GM21825 (cell line): ENCODE results near the gene MTERF2.
A peak's percentile ranks its signal among the peaks of the same experiment; 100 is the strongest.

Experiments
- ATAC-seq: cut with Tn5 transposase; IDR thresholded peaks from one replicate; pipeline ENCODE4 v1.9.1; 2021; ENCODE audit warnings: mild to moderate bottlenecking, moderate library complexity; ENCODE audit not compliant: unreplicated experiment

Gene MTERF2

DNA sequence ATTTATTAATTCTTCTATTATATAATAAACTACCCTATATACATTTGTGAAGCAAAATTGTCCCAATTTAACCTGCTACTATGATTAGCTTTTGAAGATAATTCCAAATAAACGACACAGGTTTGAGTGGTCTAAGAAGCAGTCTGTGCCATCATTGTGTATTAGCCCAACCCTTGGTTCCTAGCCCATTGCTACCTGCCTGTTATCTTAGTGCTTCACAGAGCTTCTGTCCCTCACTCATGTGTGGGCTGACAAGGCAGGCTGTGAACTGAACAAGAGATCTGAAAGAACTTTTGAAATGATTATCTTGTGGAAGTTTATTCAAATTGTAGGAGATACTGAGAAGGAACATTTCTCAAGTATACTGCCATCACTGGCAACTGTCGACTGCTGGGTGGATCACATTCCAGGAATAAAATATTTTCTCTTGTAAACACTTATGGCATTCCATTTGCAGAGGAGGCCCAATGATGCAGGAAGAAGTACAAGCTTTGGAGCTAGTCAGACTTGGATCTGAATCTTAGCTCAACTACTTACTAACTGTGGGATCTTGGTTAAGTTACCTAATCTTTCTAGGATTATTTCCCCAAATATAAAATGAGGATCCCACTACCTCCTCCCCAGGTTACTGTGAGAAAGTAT is 7.8 kb upstream of the MTERF2 start:
- no peak for ATAC-seq

DNA sequence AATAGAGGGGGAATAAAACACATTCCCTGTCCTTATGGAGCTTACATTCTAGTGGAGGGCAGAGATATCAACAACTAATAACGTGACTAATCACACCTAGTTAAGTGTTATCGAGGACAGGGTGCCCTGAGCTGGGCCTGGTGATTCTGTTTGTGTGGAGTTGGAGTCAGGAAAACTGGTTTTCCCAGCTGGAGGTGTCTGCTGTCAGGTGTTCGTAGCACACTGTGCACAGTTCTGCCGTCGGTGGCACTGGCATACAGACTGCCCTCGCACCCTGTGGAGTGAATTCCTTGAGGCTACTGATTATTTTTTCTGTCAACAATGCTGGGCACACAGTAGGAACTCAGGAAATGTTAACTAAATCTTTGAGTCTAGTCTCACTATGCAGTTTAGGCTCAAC is 900 bp upstream of the MTERF2 start:
- ATAC-seq: no peak

DNA sequence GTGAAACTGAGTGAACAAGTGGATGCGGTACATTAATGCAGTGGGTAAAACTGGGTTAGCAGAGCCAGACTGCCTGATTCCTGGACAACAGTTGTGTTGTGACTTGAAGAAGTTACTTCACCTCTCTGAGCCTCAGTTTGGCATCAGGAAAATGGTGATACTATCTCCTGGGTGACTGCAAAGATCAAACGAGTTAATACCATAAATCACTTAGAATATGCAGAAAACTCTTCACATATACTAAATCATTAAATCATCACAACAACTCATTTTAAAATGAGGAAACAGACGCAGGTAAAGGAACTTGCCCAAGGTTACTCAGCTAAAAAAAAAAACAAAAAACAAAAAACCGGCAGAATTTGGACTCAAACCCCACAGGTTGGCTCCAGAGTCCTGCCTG is 811 bp downstream of the MTERF2 start:
- no peak for ATAC-seq

DNA sequence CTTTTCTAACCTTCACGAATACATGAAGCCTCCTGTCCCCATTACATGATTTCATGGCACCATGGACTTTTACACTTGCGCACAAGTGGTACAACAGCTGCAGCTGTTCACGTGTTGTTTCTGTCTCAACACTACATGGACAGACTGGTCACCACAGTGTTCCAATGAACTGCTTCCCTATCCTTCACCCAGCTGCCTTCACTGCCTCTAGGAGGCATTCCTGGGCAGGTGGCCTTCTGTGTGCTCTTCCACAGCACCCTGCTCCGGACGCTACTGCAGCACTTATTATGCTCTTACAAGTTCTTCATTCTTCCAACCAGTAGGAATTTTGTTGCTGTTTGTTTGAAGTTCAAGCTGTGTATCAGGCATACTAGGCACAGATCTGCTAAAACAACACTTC is 1.5 kb downstream of the MTERF2 start:
- no peak for ATAC-seq

DNA sequence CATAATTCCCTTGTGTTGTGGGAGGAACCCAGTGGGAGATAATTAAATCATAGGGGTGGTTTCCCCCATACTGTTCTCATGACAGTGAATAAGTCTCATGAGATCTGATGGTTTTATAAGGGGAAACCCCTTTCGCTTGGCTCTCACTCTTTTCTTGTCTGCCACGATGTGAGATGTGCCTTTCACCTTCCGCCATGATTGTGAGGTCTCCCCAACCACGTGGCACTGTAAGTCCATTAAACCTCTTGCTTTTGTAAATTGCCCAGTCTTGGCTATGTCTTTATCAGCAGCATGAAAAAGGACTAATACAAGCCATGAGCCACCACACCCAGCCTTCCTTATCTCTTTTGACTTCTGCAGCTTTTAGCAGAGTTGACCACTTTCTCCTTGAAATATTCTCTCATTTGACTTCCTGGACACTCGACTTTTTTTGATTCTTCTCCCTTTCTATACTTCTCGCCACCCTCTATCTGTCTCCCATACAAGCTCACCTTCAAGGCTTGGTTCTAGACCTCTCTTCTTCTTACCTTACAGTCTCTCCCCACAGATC is 2.3 kb downstream of the MTERF2 start:
- no peak for ATAC-seq

DNA sequence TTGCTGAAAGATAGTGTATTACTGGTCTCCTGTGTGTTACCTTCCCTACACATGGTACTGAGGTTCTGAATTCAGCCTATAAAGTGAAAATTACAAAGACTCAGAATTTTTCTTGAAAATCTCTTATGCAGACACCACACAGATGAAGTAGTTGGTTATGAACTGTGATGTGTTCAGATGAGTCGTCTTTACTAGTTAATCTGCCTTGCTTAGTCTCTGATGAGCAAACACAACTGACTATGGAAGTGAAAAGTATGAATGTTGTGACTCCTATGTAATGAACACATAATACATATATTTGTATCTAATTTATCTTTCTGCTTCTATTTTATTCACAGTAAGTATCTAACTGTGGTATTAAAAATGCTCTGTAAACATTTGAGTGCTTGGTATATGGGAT is 4.7 kb downstream of the MTERF2 start:
- no peak for ATAC-seq

DNA sequence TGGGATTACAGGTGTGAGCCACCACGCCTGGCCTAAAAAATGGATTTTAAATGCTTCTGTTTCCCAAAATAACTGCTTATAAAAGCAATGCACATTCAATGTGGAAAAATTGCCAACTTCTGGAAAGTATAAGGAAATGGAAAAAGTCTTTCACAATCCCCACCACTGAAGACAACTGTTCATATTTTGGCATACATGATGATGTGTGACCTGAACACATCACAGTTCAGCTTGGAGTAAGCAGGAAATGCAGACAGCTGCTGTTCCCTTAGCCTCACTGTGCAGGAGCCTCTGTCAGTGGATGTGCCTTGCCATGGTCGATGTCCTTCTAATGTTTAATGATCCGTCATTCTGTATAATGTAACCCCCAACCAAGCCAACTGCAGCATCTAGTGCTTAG is 5.2 kb downstream of the MTERF2 start:
- ATAC-seq: no peak

DNA sequence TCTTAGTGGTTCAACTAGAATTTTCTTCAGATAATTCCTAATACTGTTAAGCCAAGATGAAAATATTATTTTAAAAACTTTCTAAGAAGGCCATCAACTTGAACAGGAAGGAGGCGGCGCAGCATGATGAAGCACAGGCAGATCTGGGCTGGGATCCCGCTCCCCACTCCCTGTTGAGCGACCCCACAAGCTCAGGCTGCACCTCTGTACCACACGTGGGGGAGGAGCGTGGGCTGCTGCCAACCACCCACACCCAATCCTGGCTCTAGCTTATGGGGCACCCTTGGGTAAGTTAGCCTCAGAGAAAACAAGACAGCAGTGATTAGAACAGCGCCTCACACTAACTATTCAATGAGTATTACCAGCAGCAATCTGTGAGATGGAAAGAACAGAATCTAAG is 6.0 kb downstream of the MTERF2 start:
- ATAC-seq: no peak

DNA sequence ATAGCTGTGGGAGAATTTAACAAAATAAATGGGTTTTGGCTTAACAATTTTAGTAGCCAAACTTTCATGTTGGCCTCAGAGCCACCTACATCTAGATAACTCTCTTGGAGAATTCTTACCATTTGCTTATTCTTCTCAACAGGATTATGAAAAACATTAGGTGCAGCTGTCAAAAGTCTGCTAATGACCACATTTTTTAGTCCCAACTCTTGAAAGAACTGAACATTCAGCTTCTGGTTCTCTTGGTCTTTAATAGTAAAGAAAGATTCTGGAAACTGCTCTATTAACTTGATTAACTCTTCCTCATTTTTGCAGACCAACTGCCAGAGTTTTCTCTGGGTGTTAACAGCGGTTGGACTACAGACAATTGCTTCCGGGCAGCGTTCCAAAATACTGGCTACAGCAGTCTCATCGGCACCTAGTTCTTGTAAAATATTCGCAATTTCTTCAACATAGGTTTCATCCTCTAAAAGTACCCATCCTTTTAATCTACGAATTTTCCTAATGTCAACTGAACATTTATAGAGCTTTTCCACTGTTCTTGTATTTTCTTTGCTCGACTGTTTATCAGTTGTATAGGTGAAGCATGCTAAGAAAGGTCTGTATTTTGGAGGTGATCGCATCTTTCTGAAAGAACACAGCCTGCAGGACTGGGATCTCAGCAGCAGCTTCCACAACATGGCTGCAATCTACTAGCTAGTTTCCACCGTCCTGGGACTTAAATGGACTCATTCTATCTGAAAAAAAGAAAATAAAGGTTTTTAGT is 8.7 kb downstream of the MTERF2 start:
- no peak for ATAC-seq

DNA sequence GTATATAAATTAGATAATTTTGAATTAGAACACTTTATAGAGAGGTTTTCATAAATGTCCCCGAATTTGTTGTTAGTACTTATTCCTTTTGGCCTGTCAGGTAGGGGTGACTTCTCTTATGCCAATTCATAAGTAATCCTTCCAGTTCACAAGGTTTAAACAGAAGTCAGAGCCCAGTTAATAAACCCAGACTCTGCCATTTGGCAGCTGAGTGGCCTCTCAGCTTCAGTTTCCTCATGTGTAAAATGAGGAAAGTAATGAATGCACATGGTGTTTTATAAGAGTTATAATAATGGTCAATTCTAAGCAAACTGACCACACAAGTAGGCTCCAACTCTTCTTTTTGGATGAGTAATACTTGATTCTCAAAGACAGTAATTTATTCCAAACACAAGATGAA is 10.3 kb downstream of the MTERF2 start:
- ATAC-seq: no peak

DNA sequence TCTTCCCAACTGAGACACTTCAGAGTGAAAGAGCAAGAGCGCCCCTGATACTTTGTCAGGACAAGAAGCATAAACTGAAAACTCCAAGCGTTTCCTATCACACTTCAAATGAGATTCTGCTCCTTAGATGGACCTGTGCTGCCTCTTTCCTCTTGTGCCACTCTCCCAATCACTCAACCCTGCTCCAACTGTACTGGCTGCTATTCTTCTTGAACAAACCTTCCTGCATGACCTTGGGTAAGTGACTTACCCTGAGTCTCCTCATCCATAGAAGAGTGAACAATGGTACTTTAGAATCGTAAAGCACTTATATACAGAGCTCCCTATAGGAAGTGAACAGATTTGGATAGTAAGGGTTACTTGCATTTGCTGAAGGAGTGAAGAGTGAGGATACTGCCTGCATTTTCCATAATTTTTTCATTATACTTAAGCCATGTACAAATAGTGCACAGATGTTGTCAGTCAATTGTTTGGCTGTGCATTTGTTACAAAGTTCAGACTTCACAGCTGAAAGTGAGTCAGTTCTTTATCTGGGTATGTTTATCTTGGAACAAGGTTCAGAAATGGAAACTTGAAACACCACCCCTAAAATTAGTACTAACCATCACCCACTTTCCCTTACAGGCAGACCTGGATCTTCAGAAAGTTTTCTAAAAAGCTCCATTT is 10.8 kb downstream of the MTERF2 start:
- no peak for ATAC-seq

DNA sequence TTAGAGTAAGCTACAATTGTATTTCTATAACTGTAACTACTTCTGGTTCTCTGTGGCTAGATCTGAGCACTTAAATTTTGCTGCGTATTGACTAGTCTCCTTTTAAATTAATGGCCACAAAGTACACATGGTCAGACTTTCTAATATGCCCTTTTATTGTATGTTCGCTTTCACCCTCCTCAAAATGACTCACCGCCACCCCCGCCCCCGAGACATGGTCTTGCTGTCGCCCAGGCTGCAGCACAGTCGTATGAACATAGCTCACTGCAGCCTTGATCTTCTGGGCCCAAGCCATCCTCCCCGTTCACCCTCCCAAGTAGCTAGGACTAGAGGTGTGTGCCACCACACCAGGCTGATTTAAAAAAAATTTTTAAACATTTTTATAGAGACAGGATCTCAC is 11.8 kb downstream of the MTERF2 start:
- no peak for ATAC-seq

DNA sequence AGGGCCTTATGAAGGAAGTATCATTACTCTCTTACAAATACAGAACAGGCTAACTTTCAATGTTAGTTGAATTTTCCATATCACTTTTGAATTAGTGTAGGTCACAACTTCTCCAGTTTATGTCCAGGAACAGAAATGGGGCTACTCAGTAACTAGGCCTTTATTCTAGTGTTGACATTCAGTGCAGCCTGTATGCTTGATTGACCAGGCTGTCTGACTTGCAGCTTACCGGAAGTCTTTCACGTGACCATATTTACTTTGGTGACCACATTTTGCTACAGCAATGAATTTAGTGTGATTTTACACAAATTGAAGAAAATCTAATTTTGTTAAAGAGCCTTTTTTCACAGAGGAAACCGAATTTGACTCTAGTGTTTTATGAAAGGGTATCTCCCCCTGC is 12.4 kb downstream of the MTERF2 start:
- ATAC-seq: no peak

DNA sequence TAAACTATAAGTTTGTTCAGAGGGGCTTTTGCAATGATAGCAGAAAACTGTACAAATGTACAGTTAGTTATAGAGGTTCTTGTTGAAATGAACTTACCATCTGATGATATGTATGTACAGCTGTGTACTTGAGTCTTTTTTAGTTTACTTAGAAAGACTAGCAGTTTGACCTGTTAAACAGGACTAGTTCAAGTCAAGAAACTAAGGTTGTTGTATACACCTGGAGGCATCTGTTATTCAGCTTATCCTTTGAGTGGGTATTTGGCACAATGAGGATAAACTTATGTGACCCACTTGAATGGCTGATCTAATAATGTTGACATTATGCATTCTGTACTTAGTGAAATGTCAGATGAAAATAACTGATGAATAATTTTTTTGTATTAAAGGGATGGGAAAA is 13.4 kb downstream of the MTERF2 start:
- ATAC-seq: no peak

DNA sequence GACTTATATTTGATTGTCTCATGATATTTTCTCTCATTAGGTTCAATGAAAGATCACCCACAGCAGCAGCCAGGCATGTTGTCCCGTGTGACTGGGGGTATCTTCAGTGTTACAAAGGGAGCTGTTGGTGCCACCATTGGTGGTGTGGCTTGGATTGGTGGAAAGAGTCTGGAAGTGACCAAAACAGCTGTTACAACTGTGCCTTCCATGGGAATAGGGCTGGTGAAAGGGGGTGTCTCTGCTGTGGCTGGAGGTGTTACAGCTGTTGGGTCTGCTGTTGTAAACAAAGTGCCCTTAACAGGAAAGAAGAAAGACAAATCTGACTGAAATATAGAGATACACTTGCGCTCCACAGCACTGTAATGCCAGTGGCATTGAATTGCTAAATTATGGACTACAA is 15.9 kb downstream of the MTERF2 start:
- ATAC-seq: no peak

DNA sequence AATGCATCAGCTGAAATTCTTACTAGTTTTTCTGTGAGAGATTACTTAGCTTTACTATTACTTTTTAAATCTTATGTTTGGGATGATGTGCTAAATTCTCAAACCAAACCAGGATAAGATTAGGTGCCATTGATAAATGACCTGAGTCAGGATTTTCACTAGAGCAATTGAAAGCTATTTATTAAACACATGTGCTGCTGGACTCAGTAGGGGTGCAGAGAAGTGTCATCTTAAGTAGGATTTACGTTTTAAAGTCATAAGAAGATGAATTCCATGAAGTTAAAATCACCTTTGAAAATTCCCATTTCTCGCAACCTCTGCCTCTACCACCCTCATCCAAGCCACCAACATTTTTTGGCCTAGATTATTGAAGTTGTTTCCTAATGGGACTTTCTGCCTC is 22.4 kb downstream of the MTERF2 start:
- ATAC-seq: no peak

DNA sequence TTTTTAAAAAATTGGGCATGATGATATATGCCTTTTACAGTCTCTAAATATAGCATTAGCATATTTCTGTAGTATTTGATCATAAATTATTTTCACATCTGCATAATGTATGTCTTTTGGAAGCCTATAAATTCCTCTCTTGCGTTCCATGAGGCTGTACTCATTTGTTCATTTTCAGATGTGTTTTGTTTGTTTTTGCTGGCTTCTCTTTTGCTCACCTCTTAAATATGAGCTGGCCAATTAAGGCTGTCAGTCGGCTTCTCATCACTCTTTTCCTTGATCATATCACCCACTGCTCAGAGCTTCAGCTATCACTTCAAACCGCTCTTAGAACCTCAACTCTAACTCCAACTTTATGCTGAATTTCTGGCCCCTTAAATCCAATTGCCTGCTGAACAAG is 24.7 kb downstream of the MTERF2 start:
- no peak for ATAC-seq

DNA sequence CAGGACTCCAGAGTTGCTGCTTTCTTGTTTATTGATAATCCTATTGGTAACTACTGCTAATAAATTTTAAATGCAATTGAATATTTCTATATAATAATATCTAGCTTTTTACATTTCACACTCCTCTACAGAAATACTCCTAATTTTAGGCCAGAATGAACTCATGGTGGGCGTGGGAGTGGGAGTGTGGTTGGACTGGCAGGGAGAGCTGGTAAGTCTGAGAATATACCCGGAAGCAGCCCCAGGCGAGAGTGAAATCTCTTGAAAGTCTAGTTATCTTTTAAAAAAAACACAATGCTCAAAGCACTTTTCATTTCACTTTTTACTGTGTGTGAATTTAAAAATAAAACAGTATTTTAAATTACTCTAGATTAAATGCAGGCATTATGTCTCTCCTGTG is 26.5 kb downstream of the MTERF2 start:
- ATAC-seq: no peak

DNA sequence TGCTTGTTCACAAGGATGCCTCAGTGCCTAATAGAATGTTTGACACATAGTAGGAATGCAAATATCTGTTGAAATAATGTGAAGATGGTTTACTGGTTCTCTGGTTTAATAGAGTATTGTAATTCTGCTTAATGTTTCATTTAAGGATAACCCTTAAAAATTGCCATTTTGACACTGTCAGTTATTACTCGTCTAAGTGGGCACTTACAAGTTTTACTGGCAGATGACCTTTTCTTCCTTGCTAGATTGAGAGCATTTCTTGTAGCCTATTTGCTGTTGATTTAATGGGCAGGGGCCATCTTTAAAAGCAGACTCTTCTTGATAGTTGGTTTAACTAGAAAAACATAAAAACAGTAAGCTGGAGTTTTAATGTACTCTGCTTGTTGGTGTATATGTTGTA is 29.4 kb downstream of the MTERF2 start:
- no peak for ATAC-seq

DNA sequence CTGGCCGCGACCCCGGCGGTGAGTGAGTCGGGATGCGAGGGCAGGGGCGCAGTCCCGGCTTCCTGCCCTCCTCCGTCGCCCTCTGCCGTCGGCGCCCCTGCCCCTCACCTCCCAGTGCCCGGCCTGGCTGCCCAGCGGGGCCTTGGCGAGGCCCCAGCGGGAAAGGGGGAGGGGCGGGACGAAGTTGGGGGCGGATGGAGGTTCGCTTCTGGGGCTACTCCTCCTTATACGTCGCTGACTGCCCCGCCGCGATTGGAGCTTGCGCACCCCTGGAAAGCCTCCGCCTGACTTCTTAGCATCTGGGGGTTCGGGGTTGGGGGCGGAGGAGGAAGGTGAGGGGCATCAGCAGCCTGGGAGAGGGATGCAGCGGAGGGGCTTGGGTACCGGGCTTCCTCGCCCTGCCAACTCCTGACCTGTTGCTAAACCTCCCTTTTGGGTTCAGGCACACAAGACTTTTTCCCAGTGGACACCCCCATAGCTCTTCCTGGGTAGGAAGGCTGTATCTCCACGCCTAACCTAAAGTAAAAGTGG is 30.8 kb downstream of the MTERF2 start:
- ATAC-seq: peak; percentile 36

DNA sequence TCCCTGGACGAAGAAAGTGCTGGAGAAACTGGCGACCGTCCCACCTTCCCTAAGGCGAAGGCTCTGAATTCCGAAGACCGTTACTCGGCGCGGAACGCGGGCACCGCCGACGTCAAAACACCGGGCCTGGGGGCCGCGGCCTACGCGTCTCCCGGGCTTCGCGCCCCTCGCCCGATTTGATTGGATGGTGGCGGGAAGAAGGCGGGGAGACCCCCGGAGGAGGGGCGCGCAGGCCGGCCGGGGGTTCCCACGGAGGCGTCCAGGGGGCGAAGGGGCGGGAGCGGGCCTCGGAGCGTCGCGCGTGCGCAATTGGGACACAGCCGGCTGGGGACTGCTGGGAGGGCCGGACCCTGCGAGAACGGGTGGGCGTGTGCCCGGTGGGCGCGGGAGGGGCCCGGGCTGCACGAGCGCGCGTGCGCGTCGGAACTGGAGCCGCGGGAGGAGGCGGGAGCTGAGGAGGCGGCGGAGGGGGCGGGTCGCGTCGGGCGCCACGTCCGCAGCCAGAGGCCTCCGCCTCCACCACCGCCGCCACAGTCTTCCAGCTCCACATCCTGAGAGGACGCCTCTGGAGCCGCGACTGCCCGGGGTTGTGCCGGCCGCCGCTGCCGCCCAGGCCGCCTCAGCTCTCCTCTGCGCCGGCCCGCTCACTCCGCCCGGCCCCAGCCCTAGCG is 31.4 kb downstream of the MTERF2 start, which contains the start of gene TMEM263:
Gene TMEM263 (plus strand): TSS at position 531 of the 671 bp plus-strand sequence. CDS start 11,210 bp downstream, outside the sequence.
- peak; percentile 78 for ATAC-seq
